Amygdala (tissue), 56 donors: ENCODE measurements around the gene ZFP28.
A peak's percentile ranks its signal among the peaks of the same experiment; 100 is the strongest.

ENCODE experiments used
- DNase-seq, 56 donors: peaks; one replicate each; lab custom pipeline; 2025; lab: John Stamatoyannopoulos, UW

ZFP28 gene

DNA sequence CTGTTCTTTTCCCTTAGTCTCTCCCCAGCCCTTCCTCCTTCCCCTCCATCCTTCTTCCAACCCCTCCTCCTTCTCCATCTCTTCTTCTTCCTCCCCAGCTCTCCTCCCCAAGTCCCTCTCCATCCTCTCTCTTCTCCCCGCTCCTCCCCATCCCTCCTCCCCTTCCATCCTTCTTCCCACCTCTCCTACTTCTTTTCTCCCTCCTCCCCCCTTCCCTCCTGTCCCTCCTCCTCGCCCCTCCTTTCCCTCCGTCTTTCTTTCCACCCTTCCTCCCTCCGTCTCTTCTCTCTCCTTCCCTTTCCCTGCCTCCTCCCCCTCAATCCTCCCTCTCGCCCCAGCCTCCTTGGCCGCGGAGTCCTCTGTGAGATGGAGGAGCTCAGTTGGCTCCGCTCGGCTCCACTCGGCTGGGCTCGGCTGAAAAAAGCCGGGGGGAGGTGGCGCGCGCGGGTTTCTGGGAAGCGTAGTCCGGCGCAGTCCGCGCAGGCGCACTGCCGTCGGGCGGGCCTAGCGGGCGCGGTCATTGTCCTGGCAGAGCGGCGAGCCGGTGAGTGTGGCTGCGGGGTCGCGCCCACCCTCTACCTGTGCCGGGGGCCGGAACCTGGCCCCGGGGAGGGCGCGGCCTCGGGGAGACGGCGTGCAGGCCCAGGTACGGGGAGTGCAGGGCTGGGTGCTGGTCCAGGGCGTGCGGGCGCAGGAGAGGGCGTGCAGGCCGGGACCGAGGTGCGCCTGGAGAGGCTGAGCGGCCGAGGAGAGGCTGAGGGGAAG, 56.2 kb downstream of the ZFP28 start, which contains the start of gene ZNF71:
ZNF71 (plus strand) TSS at position 520 of the 765 bp plus-strand sequence. CDS start 6,257 bp downstream, outside the sequence.
- DNase-seq: peak in 55 of 56 donors; percentile 35 to 93 (median 78)

DNA sequence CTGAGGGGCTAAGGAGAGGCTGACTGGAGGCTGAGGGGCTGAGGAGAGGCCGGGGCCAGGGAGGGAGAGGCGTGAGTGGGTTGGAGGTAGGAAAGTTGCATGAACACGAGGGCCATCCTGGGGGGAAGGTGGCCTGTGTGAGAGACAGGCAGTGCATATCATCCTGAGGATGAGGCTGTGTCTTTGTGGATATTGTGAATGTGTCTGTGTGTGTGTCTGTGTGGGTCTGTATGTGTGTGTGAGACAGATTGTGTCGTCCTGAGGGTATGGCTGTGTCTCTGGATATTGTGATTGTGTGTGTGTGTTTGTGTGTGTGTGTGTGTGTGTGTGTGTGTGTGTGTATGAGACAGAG, 56.8 kb downstream of the ZFP28 start:
- DNase-seq: peak in 1 of 56 donors; percentile 40

DNA sequence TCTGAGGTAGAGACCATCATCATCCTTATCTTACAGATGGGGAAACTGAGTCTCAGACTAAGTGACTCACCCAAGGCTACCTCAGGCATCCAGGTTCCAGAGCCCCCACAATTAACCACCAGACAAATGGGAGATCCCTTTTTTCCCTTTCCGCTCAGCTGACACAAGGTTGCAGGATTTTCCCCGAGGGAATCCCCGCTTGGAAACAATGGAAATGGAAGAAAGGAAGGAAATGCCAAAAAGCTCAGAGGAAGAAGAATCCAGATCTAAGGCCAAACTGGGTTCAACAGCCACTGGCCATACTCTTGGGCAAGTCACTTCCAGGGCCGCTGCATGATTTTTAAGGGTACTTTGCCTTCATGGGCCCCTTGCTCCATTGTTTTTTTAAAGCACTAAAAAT, 57.9 kb downstream of the ZFP28 start:
- no peak for DNase-seq

DNA sequence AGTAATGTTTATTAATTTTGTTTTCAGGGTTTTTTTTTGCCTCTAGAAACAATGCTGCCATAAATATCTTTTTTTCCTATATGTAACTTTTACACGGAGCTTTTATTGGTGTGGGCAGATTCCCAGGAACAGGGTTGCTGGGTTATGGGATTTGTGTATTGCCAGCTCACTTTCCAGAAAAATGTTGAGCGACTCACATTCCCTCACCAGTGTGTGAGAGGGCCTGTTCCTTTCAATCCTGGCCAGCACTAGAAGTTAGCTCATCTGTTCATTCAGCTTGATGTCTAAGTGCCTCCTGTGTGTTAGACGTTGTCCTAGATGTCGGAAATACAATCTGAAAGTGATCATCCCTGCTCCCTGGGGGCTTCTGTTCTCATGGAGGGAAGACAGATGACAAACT, 58.9 kb downstream of the ZFP28 start:
- no peak for DNase-seq

DNA sequence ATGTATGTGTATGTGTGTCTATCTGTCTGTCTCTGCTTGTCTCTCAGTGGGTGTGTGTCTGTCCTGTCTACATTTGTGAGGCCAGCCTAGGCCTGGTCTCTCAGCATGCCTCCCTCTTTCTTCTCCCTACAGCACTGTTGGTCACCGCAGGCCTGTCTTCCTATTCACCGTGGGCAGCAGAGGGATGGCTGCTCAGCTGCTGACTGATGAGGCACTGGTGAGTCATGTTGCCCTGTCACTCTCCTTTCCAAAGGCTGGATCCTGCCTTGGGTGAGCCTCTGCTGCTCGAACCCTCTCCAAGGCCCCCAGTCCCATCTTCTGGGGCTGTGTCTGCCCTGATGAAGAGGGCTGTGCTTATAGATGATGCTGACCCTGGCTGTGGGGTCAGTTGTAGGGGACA, 62.6 kb downstream of the ZFP28 start:
- DNase-seq: peak in 1 of 56 donors; percentile 7

DNA sequence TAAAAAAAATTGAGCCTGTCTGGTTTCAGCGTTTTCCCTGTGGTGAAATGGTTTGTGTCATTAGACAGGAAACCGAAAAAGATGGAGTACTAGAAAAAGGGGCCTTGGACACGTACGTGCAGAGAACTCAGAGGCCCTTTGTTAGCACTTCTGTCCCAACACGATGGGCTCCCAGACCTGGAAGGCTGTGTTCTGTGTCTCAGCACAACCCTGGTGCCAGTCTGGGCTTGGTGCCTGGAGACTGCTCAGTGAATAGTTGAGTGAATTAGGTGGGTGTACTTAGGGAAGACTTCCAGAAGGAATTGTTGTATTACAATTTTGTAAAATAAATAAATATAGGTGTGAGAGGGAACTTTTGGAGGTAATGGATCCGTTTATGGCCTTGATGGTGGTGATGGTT, 65.1 kb downstream of the ZFP28 start:
- DNase-seq: peak in 39 of 56 donors; percentile 1 to 74 (median 23)
